Body of pancreas (tissue), 4 donors: ENCODE results near the gene EFCAB9.

ENCODE experiments used
- POLR2A ChIP-seq, 3 donors: fragments of 450-650 bp; IDR thresholded peaks; one replicate each; pipeline ENCODE4 v1.6.1; 2016; ENCODE audit warnings: antibody characterized with exemption in 3 of 3, mild to moderate bottlenecking in 2 of 3
- TF ChIP-seq, protein P1 (sequence below), 7 experiments: fragments of 450-650 bp in 4 of 7; fragments of 200-600 bp in 3 of 7; sonication (generic) in 3 of 7; IDR thresholded peaks; one replicate each; pipeline ENCODE4 v1.5.1; 2016 to 2019; ENCODE audit warnings: antibody characterized with exemption in 7 of 7

DNA sequence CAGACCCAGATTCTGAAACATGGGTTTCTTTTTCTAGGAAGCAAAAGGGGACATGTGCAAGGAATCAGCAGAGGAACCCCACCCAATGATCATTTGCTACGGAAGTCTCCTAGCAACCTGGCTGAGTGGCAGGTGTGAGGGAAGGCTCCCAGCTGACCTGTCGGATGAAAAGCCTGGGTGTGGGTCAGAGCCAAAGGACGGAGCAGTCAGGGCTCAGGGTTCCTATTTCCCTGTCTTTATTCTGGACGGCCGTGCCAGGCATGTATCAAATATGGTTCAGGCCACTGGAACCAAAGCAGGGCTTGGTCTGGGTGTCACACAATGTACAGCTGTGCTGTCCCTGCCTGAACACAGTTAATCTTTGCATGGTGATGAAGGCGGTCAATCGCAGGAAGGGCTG, 26.1 kb upstream of the EFCAB9 start:
- TF ChIP-seq, protein P1, sequence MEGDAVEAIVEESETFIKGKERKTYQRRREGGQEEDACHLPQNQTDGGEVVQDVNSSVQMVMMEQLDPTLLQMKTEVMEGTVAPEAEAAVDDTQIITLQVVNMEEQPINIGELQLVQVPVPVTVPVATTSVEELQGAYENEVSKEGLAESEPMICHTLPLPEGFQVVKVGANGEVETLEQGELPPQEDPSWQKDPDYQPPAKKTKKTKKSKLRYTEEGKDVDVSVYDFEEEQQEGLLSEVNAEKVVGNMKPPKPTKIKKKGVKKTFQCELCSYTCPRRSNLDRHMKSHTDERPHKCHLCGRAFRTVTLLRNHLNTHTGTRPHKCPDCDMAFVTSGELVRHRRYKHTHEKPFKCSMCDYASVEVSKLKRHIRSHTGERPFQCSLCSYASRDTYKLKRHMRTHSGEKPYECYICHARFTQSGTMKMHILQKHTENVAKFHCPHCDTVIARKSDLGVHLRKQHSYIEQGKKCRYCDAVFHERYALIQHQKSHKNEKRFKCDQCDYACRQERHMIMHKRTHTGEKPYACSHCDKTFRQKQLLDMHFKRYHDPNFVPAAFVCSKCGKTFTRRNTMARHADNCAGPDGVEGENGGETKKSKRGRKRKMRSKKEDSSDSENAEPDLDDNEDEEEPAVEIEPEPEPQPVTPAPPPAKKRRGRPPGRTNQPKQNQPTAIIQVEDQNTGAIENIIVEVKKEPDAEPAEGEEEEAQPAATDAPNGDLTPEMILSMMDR (IDR thresholded peaks at IDR 0.05) = no peak
- no peak for TF ChIP-seq POLR2A (IDR thresholded peaks at IDR 0.05)
